Measurements from ENCODE around the gene RAB8A. TPM values are rescaled to one million over a fixed set of nuclear protein-coding genes. Genes with fewer than 3 reads are reported as not detected.

Gene RAB8A
- total and polyA plus RNA-seq, 2 of the 8 experiments (the other 6 are each of a cell fraction or from before 2014, with no cell fraction given) = 65.8 to 97.0 TPM

GRCh38 chr19:16118489-16119033 is 6.9 kb downstream of the RAB8A start (continued):
- TF ChIP-seq CHD7 (IDR thresholded peaks at IDR 0.05; ENCODE audit: insufficient replicate concordance, low read length) = no peak
- TF ChIP-seq HDAC6 (IDR thresholded peaks at IDR 0.05; ENCODE audit: low read depth, low read length) = no peak
- no peak for TF ChIP-seq SIX5 (IDR thresholded peaks at IDR 0.05; ENCODE audit: low read depth, low read length)
- no peak for TF ChIP-seq RBBP5 (IDR thresholded peaks at IDR 0.05; ENCODE audit: borderline replicate concordance, low read depth, low read length)
- no peak for TF ChIP-seq SP1 (IDR thresholded peaks at IDR 0.05; ENCODE audit: low read depth, low read length)
- no peak for TF ChIP-seq BCL11A (IDR thresholded peaks at IDR 0.05; ENCODE audit: low read depth in 2 of 2, low read length in 2 of 2)
- TF ChIP-seq JUN (IDR thresholded peaks at IDR 0.05; ENCODE audit: low read depth, low read length) = no peak
- TF ChIP-seq RAD21 (IDR thresholded peaks at IDR 0.05 in 1 of 2, conservative IDR thresholded peaks at IDR 0.05 in 1 of 2; ENCODE audit: low read depth in 2 of 2, low read length in 2 of 2) = no peak
- no peak for TF ChIP-seq TBP (IDR thresholded peaks at IDR 0.05; ENCODE audit: low read depth, low read length)
- no peak for TF ChIP-seq BRCA1 (IDR thresholded peaks at IDR 0.05; ENCODE audit: low read depth, low read length)
- no peak for TF ChIP-seq PHF8 (conservative IDR thresholded peaks at IDR 0.05; ENCODE audit: low read depth, low read length)

All from H1 (cell line).